GM19099 (cell line): ENCODE measurements around the gene PRPH.

Source experiments
- POLR2A ChIP-seq: IDR thresholded peaks from 3 replicates; pipeline ENCODE4 v1.6.1; 2011; ENCODE audit warnings: low read depth; ENCODE audit not compliant: insufficient read length; ENCODE audit errors: extremely low read depth

The PRPH gene

GRCh38 chr12:49327887-49328286 lies 32.9 kb downstream of the PRPH start:
- no peak for TF ChIP-seq POLR2A

- TF ChIP-seq POLR2A: no peak
Measured at GRCh38 chr12:49328816-49329215, 33.9 kb downstream of the PRPH start.

- TF ChIP-seq POLR2A: no peak
Measured at GRCh38 chr12:49330032-49330619, 35.2 kb downstream of the PRPH start.

- no peak for TF ChIP-seq POLR2A
Measured at GRCh38 chr12:49330631-49331379, 35.9 kb downstream of the PRPH start.

GRCh38 chr12:49331380-49332222 lies 36.7 kb downstream of the PRPH start:
- no peak for TF ChIP-seq POLR2A

GRCh38 chr12:49332441-49332861 lies 37.5 kb downstream of the PRPH start:
- no peak for TF ChIP-seq POLR2A

- no peak for TF ChIP-seq POLR2A
Measured at GRCh38 chr12:49332891-49333371, 38.0 kb downstream of the PRPH start.

GRCh38 chr12:49334226-49334625 lies 39.3 kb downstream of the PRPH start:
- TF ChIP-seq POLR2A: no peak

GRCh38 chr12:49334681-49335080 lies 39.7 kb downstream of the PRPH start:
- TF ChIP-seq POLR2A: no peak

GRCh38 chr12:49335118-49335954 lies 40.4 kb downstream of the PRPH start:
- TF ChIP-seq POLR2A: no peak

GRCh38 chr12:49335955-49336644 lies 41.2 kb downstream of the PRPH start:
- TF ChIP-seq POLR2A: no peak

GRCh38 chr12:49336645-49337584 lies 42.0 kb downstream of the PRPH start, which contains the start of gene C1QL4:
Gene C1QL4, minus strand, starts transcription at chr12:49337188. Its CDS starts 711 bp downstream, at chr12:49336477.
- TF ChIP-seq POLR2A: no peak
